NT2/D1 (cell line): ENCODE data around the gene TMED5.

Experiments
- SUZ12 ChIP-seq: IDR thresholded peaks from 2 replicates; pipeline ENCODE4 v1.6.1; 2011; ENCODE audit not compliant: insufficient read length, insufficient read depth; ENCODE audit errors: extremely low read depth
- YY1 ChIP-seq: IDR thresholded peaks from 2 replicates; pipeline ENCODE4 v1.6.1; 2011; ENCODE audit not compliant: insufficient read length, insufficient read depth
- ZNF274 ChIP-seq: IDR thresholded peaks from 2 replicates; pipeline ENCODE4 v1.6.1; 2011; ENCODE audit warnings: mild to moderate bottlenecking, low read depth, low read length

DNA sequence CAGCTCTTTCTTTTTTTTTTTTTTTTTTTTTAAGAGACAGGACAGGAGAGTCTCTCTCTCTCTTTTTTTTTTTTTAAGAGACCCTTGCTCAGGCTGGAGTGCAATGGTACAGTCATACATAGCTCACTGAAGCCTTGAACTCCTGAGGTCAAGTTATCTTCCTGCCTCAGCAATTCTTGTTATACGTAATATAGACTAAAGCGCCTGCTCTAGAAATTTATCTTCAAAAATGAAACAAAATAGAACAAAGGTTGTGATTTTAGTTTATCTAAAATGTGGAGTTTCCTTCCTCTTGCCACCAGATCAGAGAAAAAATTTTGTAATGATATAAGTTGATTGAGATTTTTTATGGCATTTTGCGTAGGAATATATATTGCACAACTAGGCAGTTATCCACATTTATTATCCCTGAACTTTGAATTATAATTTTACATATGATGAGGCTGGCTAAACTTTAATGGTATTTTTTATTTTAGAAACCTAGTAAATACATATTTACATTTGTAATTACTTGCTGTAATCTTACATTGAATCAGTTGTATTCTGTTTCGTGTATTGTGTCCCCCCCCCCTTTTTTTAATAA is 56.9 kb downstream of the TMED5 start:
- TF ChIP-seq YY1: no peak
- no peak for TF ChIP-seq ZNF274
- TF ChIP-seq SUZ12: no peak
